Activated CD4-positive, alpha-beta T cell treated with anti-CD3 and anti-CD28 coated beads, Interleukin-10, Interleukin-2, amounts not matched to agents 100 ng/mL and 50 ng/mL, durations not matched to agents 16 hours and 8 hours (primary cell): ENCODE data around the gene ROBO2.
"Not testable (repeated sequence)": the region's sequence is repeated elsewhere in the genome, so short reads cannot be mapped to it uniquely, and the experiment has no call there.

Experiments used
- DNase-seq: peaks from one replicate; pipeline ENCODE4 v3.0.0-alpha.2; 2020

Gene ROBO2

GRCh38 chr3:77348244-77348855 is 308.5 kb downstream of the ROBO2 start:
- DNase-seq = no peak

GRCh38 chr3:77354958-77355357 is 315.1 kb downstream of the ROBO2 start:
- DNase-seq = no peak

GRCh38 chr3:77362936-77363335 is 323.0 kb downstream of the ROBO2 start:
- no peak for DNase-seq

GRCh38 chr3:77365152-77365551 is 325.3 kb downstream of the ROBO2 start:
- no peak for DNase-seq

- DNase-seq = no peak
Observed at GRCh38 chr3:77370413-77370812, 330.5 kb downstream of the ROBO2 start.

- no peak for DNase-seq
Observed at GRCh38 chr3:77372018-77372417, 332.1 kb downstream of the ROBO2 start.

GRCh38 chr3:77372634-77373346 is 332.9 kb downstream of the ROBO2 start:
- DNase-seq = no peak

GRCh38 chr3:77373619-77374018 is 333.7 kb downstream of the ROBO2 start:
- no peak for DNase-seq

- no peak for DNase-seq
Observed at GRCh38 chr3:77376511-77376910, 336.6 kb downstream of the ROBO2 start.

- no peak for DNase-seq
Observed at GRCh38 chr3:77377717-77378116, 337.8 kb downstream of the ROBO2 start.

GRCh38 chr3:77380136-77380535 is 340.2 kb downstream of the ROBO2 start:
- DNase-seq = no peak

GRCh38 chr3:77381431-77381830 is 341.5 kb downstream of the ROBO2 start:
- no peak for DNase-seq

GRCh38 chr3:77392181-77392580 is 352.3 kb downstream of the ROBO2 start:
- no peak for DNase-seq

GRCh38 chr3:77394046-77394445 is 354.1 kb downstream of the ROBO2 start:
- DNase-seq = no peak

- DNase-seq = no peak
Observed at GRCh38 chr3:77404871-77405270, 365.0 kb downstream of the ROBO2 start.

GRCh38 chr3:77407441-77407840 is 367.5 kb downstream of the ROBO2 start:
- DNase-seq = no peak

- not testable (repeated sequence) for DNase-seq
Observed at GRCh38 chr3:77410334-77410733, 370.4 kb downstream of the ROBO2 start.

GRCh38 chr3:77411334-77411733 is 371.4 kb downstream of the ROBO2 start:
- no peak for DNase-seq

GRCh38 chr3:77412021-77412438 is 372.1 kb downstream of the ROBO2 start:
- no peak for DNase-seq

GRCh38 chr3:77412584-77412983 is 372.7 kb downstream of the ROBO2 start:
- DNase-seq = no peak

- no peak for DNase-seq
Observed at GRCh38 chr3:77414881-77415280, 375.0 kb downstream of the ROBO2 start.

- no peak for DNase-seq
Observed at GRCh38 chr3:77420336-77420735, 380.4 kb downstream of the ROBO2 start.

- DNase-seq = no peak
Observed at GRCh38 chr3:77421916-77422315, 382.0 kb downstream of the ROBO2 start.

GRCh38 chr3:77426531-77426930 is 386.6 kb downstream of the ROBO2 start:
- no peak for DNase-seq

- DNase-seq = no peak
Observed at GRCh38 chr3:77427528-77427927, 387.6 kb downstream of the ROBO2 start.
